HepG2 (cell line): ENCODE measurements around the gene GMPPB. TPM values are rescaled to one million over a fixed set of nuclear protein-coding genes. Genes with fewer than 3 reads are reported as not detected.

Experiments used
- ARID2 ChIP-seq: sonication (generic); formaldehyde crosslinking; IDR thresholded peaks from 2 replicates; pipeline ENCODE4 v1.8.1; 2022; ENCODE audit warnings: mild to moderate bottlenecking, missing genetic modification reagents, borderline replicate concordance
- FOXK1 ChIP-seq: sonication (generic); formaldehyde crosslinking; IDR thresholded peaks from 2 replicates; pipeline ENCODE4 v1.4.0; 2020; ENCODE audit warnings: low read depth, missing genetic modification reagents, borderline replicate concordance
- HNRNPL ChIP-seq: fragments of 200-400 bp; formaldehyde crosslinking; IDR thresholded peaks from 2 replicates; pipeline ENCODE4 v1.6.1; 2017; ENCODE audit warnings: mild to moderate bottlenecking, low read depth, low read length
- MNT ChIP-seq: fragments of 450-650 bp; IDR thresholded peaks from 2 replicates; pipeline ENCODE4 v1.6.1; 2016
- MTA1 ChIP-seq: sonication (generic); formaldehyde crosslinking; IDR thresholded peaks from 2 replicates; pipeline ENCODE4 v1.4.0; 2020; ENCODE audit warnings: missing genetic modification reagents, mild to moderate bottlenecking, borderline replicate concordance
- MYC ChIP-seq: sonication (generic); formaldehyde crosslinking; IDR thresholded peaks from 2 replicates; pipeline ENCODE4 v1.9.0; 2021; ENCODE audit warnings: missing genetic modification reagents, borderline replicate concordance
- PRMT3 ChIP-seq: sonication (generic); formaldehyde crosslinking; IDR thresholded peaks from 2 replicates; pipeline ENCODE4 v1.8.1; 2022; ENCODE audit warnings: low read depth, mild to moderate bottlenecking, moderate library complexity, missing genetic modification reagents, borderline replicate concordance
- SP2 ChIP-seq: sonication (generic); formaldehyde crosslinking; IDR thresholded peaks from 2 replicates; pipeline ENCODE4 v1.5.1; 2020; ENCODE audit warnings: mild to moderate bottlenecking, missing genetic modification reagents
- SSRP1 ChIP-seq: IDR thresholded peaks from 2 replicates; pipeline ENCODE4 v1.6.1; 2016; ENCODE audit warnings: control low read depth
- ZFP41 ChIP-seq: sonication (generic); formaldehyde crosslinking; IDR thresholded peaks from 2 replicates; pipeline ENCODE4 v1.4.0; 2020; ENCODE audit warnings: mild to moderate bottlenecking, missing genetic modification reagents, borderline replicate concordance
- ZFYVE20 ChIP-seq: sonication (generic); formaldehyde crosslinking; IDR thresholded peaks from 2 replicates; pipeline ENCODE4 v1.8.0; 2023; ENCODE audit warnings: low read depth, mild to moderate bottlenecking, moderate library complexity, missing genetic modification reagents, borderline replicate concordance
- ZNF136 ChIP-seq: sonication (generic); formaldehyde crosslinking; IDR thresholded peaks from 2 replicates; pipeline ENCODE4 v1.8.1; 2022; ENCODE audit warnings: low read depth, mild to moderate bottlenecking, moderate library complexity, missing genetic modification reagents
- ZNF234 ChIP-seq: sonication (generic); formaldehyde crosslinking; conservative IDR thresholded peaks from 2 replicates; pipeline ENCODE4 v1.5.1; 2020; ENCODE audit warnings: mild to moderate bottlenecking, missing genetic modification reagents
- ZNF24 ChIP-seq: fragments of 450-650 bp; IDR thresholded peaks from 2 replicates; pipeline ENCODE4 v1.6.1; 2017; ENCODE audit warnings: antibody characterized with exemption, mild to moderate bottlenecking
- ZNF292 ChIP-seq: sonication (generic); formaldehyde crosslinking; IDR thresholded peaks from 2 replicates; pipeline ENCODE4 v1.8.1; 2022; ENCODE audit warnings: mild to moderate bottlenecking, low read depth, missing genetic modification reagents, borderline replicate concordance
- ZNF33B ChIP-seq: sonication (generic); formaldehyde crosslinking; IDR thresholded peaks from 2 replicates; pipeline ENCODE4 v1.5.1; 2020; ENCODE audit warnings: mild to moderate bottlenecking, missing genetic modification reagents
- ZNF550 ChIP-seq: sonication (generic); formaldehyde crosslinking; IDR thresholded peaks from 2 replicates; pipeline ENCODE4 v1.4.0; 2020; ENCODE audit warnings: mild to moderate bottlenecking, missing genetic modification reagents, borderline replicate concordance
- ZNF672 ChIP-seq: sonication (generic); formaldehyde crosslinking; IDR thresholded peaks from 2 replicates; pipeline ENCODE4 v1.8.1; 2022; ENCODE audit warnings: missing genetic modification reagents
- ZNF720 ChIP-seq: sonication (generic); formaldehyde crosslinking; IDR thresholded peaks from 2 replicates; pipeline ENCODE4 v1.4.0; 2020; ENCODE audit warnings: missing genetic modification reagents
- ZNF775 ChIP-seq: sonication (generic); formaldehyde crosslinking; IDR thresholded peaks from 2 replicates; pipeline ENCODE4 v1.4.0; 2020; ENCODE audit warnings: missing genetic modification reagents, mild to moderate bottlenecking, moderate library complexity, borderline replicate concordance
- ZNF780A ChIP-seq: sonication (generic); formaldehyde crosslinking; IDR thresholded peaks from 2 replicates; pipeline ENCODE4 v1.8.0; 2022; ENCODE audit warnings: mild to moderate bottlenecking, missing genetic modification reagents, moderate library complexity
- ZNF883 ChIP-seq: sonication (generic); formaldehyde crosslinking; IDR thresholded peaks from 2 replicates; pipeline ENCODE4 v1.5.1; 2020; ENCODE audit warnings: mild to moderate bottlenecking, missing genetic modification reagents; ENCODE audit errors: not compliant biosample characterization
- ZSCAN31 ChIP-seq: sonication (generic); formaldehyde crosslinking; IDR thresholded peaks from 2 replicates; pipeline ENCODE4 v1.5.0; 2020; ENCODE audit warnings: low read depth, mild to moderate bottlenecking, missing genetic modification reagents
- ZSCAN9 ChIP-seq: IDR thresholded peaks from 2 replicates; pipeline ENCODE4 v1.6.1; 2016; ENCODE audit warnings: borderline replicate concordance
- polyA plus RNA-seq, 8 experiments: library from polyadenylated mRNA; depleted of rRNA in 3 of 8; stranded (reverse) in 7 of 8; unstranded in 1 of 8; fragments of >200 nt; fragmentation: Illumina TruSeq in 4 of 8; extraction: Trizol in 4 of 8; gene quantifications; 2 replicates each; pipeline versions ENCODE4 v1.2.1 to v1.2.3, GENCODE V29; 2011 to 2016; ENCODE audit warnings: low read depth in 4 of 8, missing spikeins in 1 of 8, mixed read lengths in 1 of 8; ENCODE audit not compliant: insufficient read depth in 1 of 8
- total RNA-seq, 5 experiments: library from RNA; depleted of rRNA; stranded (reverse); fragments of >200 nt; fragmentation: Illumina TruSeq; extraction: Trizol; gene quantifications; 2 replicates each; pipeline ENCODE4 v1.2.3, GENCODE V29; 2016; ENCODE audit warnings: low read depth in 1 of 5
- TF ChIP-seq, protein P1 (sequence below): sonication (generic); formaldehyde crosslinking; IDR thresholded peaks from 2 replicates; pipeline ENCODE4 v1.9.0; 2022; ENCODE audit warnings: missing genetic modification reagents, mild to moderate bottlenecking, borderline replicate concordance
- TF ChIP-seq, protein P2 (sequence below): IDR thresholded peaks from 2 replicates; pipeline ENCODE4 v1.6.1; 2016; ENCODE audit warnings: low read depth, control low read depth

Gene GMPPB
- total and polyA plus RNA-seq, 2 of the 13 experiments (the other 11 are each of a cell fraction or from before 2014, with no cell fraction given): 6.5 to 23.1 TPM

- 0 out of 2 replicates have a peak, but pooled peaks have one; percentile 26 for TF ChIP-seq MTA1 (CRISPR knock-in tag)
- TF ChIP-seq, protein P1, sequence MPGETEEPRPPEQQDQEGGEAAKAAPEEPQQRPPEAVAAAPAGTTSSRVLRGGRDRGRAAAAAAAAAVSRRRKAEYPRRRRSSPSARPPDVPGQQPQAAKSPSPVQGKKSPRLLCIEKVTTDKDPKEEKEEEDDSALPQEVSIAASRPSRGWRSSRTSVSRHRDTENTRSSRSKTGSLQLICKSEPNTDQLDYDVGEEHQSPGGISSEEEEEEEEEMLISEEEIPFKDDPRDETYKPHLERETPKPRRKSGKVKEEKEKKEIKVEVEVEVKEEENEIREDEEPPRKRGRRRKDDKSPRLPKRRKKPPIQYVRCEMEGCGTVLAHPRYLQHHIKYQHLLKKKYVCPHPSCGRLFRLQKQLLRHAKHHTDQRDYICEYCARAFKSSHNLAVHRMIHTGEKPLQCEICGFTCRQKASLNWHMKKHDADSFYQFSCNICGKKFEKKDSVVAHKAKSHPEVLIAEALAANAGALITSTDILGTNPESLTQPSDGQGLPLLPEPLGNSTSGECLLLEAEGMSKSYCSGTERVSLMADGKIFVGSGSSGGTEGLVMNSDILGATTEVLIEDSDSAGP (CRISPR knock-in tag): peak; percentile 84
- no peak for TF ChIP-seq ZNF720 (CRISPR knock-in tag)
- TF ChIP-seq ZNF883 (CRISPR knock-in tag): no peak
- peak; percentile 47; the same call in 1 of the 2 replicates for TF ChIP-seq ARID2 (CRISPR knock-in tag)
- TF ChIP-seq ZNF33B (CRISPR knock-in tag): no peak
- TF ChIP-seq, protein P2, sequence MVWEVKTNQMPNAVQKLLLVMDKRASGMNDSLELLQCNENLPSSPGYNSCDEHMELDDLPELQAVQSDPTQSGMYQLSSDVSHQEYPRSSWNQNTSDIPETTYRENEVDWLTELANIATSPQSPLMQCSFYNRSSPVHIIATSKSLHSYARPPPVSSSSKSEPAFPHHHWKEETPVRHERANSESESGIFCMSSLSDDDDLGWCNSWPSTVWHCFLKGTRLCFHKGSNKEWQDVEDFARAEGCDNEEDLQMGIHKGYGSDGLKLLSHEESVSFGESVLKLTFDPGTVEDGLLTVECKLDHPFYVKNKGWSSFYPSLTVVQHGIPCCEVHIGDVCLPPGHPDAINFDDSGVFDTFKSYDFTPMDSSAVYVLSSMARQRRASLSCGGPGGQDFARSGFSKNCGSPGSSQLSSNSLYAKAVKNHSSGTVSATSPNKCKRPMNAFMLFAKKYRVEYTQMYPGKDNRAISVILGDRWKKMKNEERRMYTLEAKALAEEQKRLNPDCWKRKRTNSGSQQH: no peak; the same call in 1 of the 2 replicates
- peak; percentile 50; the same call in 1 of the 2 replicates for TF ChIP-seq MYC (CRISPR knock-in tag)
- peak; percentile 83 for TF ChIP-seq SP2
- no peak for TF ChIP-seq FOXK1 (CRISPR knock-in tag)
- peak; percentile 17; the same call in 1 of the 2 replicates for TF ChIP-seq MNT
- no peak; the same call in 1 of the 2 replicates for TF ChIP-seq ZNF292
- no peak for TF ChIP-seq ZNF24
- TF ChIP-seq ZSCAN31 (CRISPR knock-in tag): peak; percentile 13; the same call in 1 of the 2 replicates
- TF ChIP-seq ZNF136: peak; percentile 95; the same call in 1 of the 2 replicates
- no peak; the same call in 1 of the 2 replicates for TF ChIP-seq ZSCAN9 (CRISPR knock-in tag)
- no peak for TF ChIP-seq ZNF775 (CRISPR knock-in tag)
- peak; percentile 52; the same call in 1 of the 2 replicates for TF ChIP-seq PRMT3 (CRISPR knock-in tag)
- TF ChIP-seq ZFP41: peak; percentile 15; the same call in 1 of the 2 replicates
- TF ChIP-seq ZNF672 (CRISPR knock-in tag): no peak
- peak; percentile 74 for TF ChIP-seq ZNF780A (CRISPR knock-in tag)
- no peak for TF ChIP-seq ZNF550
- no peak; the same call in 1 of the 2 replicates for TF ChIP-seq HNRNPL
- TF ChIP-seq ZFYVE20: no peak
- TF ChIP-seq SSRP1 (CRISPR knock-in tag): no peak
- no peak for TF ChIP-seq ZNF234 (CRISPR knock-in tag)
These were observed 49.8 kb downstream of the GMPPB start, which contains the start of gene APEH (continued) for GRCh38 chr3:49673715-49674496.
